22Rv1 (cell line): ENCODE results near the gene CYREN.

Experiments used
- ZFX ChIP-seq: fragments of 450-650 bp; IDR thresholded peaks from 2 replicates; pipeline ENCODE4 v1.6.1; 2017; ENCODE audit warnings: antibody characterized with exemption, borderline replicate concordance
- TF ChIP-seq, protein P1 (sequence below): fragments of 450-650 bp; IDR thresholded peaks from 2 replicates; pipeline ENCODE4 v1.5.1; 2017; ENCODE audit warnings: mild to moderate bottlenecking

DNA sequence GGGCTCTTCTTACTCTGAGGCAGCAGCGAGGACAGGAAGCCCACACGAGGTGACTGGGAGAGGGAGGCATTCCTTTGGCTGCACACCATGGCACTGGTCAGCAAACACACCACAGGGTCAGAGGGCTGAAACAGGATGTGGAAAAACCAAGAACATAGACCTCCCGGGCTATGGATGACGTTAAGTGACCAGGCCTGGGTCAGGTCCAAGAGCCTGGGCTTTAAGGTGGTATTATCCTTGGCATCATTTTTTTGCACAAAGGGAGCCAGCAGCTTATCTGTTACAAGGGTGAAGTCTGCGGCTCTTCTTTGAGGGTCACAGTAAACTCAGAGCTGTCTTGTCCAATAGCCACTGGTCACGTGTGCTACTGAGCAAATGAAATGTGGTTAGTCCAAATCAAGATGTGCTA, 33.8 kb upstream of the CYREN start:
- TF ChIP-seq, protein P1, sequence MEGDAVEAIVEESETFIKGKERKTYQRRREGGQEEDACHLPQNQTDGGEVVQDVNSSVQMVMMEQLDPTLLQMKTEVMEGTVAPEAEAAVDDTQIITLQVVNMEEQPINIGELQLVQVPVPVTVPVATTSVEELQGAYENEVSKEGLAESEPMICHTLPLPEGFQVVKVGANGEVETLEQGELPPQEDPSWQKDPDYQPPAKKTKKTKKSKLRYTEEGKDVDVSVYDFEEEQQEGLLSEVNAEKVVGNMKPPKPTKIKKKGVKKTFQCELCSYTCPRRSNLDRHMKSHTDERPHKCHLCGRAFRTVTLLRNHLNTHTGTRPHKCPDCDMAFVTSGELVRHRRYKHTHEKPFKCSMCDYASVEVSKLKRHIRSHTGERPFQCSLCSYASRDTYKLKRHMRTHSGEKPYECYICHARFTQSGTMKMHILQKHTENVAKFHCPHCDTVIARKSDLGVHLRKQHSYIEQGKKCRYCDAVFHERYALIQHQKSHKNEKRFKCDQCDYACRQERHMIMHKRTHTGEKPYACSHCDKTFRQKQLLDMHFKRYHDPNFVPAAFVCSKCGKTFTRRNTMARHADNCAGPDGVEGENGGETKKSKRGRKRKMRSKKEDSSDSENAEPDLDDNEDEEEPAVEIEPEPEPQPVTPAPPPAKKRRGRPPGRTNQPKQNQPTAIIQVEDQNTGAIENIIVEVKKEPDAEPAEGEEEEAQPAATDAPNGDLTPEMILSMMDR, result no peak
- TF ChIP-seq ZFX, result no peak
